NCI-H748 (cell line): ENCODE results near the gene AFF1.
"Not testable (repeated sequence)": the region's sequence is repeated elsewhere in the genome, so short reads cannot be mapped to it uniquely, and the experiment has no call there.

Experiments used
- DNase-seq: peaks from one replicate; lab custom pipeline; 2025; ENCODE audit not compliant: unreplicated experiment; lab: John Stamatoyannopoulos, UW

Gene AFF1

DNA sequence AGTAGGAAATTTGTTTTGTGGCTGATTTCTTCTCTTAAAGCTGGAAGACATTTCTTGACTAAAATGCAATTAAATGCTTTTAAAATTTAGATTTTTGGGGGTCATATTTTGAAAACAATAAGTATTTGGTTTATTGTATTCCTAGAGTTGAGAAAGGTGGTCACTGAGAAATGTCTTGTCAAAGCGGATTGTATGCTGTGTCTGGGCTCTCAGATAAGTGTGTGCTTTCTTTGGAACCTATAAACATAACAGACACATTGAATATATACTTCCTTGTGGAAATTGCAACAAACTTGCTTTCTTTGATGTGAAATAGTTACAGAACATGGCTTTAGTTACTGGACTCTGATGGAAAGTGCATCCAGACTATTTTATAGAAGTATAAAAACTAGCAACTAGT is 75.4 kb downstream of the AFF1 start:
- DNase-seq: no peak

DNA sequence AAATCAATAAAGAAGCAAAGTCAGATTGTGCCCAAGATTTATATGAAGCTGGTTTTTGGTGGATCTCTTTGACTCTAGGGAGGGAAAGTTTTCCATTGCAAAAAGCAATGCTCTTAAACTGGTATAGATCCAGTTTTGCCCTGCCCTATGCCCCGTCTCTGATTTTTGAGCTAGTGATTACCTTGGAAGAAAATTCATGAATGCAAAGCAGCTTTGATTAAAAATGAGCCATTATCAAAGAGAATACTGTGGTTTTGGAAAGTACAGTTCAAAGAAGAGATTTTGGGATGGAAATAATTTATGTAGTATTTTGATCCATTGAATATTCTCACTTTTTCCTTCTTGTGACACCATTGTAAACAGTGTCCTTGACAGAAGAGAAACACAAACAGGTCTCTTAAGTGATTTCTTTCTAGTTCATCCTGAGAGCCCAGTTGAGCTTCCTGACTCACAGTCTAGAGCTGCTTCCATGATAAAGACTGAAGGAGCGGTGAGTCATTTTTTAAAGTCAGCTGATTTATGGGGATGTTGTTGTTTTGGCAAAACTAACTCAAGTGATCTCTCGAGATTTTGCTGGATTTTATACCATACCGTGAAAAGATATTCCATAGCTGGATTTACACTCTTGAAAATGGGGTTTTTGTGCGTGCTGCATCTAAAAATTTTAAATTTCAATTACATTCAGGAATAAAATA is 76.7 kb downstream of the AFF1 start:
- no peak for DNase-seq

- no peak for DNase-seq
Observed at GRCh38 chr4:87012265-87012953, 77.6 kb downstream of the AFF1 start.

- not testable (repeated sequence) for DNase-seq
Observed at GRCh38 chr4:87012954-87013308, 78.1 kb downstream of the AFF1 start.

- DNase-seq: no peak
Observed at GRCh38 chr4:87014284-87014782, 79.5 kb downstream of the AFF1 start.

- DNase-seq: no peak
Observed at GRCh38 chr4:87015416-87015815, 80.6 kb downstream of the AFF1 start.

DNA sequence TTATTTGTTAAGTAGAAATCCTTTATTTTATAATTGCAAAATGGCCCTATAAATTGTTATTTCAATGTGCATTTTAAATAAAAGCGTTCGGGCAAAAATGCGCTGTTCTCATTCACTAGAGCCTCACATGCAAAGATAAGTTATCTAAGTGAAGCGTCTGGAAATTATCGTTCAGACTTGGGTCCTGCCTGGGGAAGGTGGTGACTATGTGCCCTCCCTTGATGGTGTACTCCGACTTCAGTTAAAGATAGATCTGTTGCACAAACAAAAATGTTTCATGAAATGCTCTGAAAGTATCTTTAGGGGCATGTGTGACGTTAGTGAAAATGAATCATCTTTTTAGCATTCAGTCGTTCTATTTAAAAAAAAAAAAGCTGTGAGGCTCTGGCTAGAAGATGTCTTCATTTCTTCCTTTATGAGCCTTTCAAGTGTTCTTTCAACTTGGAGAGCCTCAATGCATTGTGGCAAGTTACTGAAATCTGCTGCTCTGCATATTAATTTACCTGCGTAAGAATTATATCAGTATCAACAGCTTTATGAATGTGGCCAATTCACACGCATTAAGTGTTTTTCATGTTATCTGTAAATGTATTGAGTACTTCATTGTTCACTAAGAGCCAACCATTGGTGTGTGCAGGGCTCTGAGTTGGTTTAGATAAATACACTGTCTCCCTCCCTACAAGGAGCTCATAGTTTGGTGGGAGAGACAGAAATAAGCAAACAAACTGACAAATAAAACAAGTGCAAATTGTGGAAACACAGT is 83.0 kb downstream of the AFF1 start:
- no peak for DNase-seq

GRCh38 chr4:87018753-87019152 is 83.9 kb downstream of the AFF1 start:
- no peak for DNase-seq

DNA sequence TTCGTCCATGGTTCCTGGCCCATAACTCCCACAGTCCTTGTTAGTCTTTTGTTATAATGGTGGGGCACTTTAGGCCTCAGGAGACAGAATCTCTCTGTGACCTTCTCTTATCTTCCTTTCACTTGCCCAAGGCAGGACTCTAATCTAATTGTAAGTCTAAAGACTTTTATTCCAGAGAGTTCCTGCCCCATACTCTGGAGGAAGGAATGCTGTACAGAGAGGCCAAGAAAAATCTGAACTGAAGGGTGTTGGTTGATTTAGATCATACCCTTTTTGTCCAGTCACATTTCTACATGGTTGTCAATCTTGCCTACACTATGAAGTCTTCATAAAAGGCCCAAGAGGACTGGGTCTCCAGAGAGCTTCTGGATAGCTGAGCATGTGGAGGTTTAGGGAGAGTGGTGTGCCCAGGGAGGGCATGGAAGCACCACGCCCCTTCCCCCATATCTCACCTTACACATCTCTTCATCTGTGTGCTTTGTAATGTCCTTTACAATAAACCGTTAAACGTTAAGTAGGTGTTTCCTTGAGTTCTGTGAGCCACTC is 84.5 kb downstream of the AFF1 start:
- no peak for DNase-seq

GRCh38 chr4:87019898-87020297 is 85.1 kb downstream of the AFF1 start:
- DNase-seq: no peak

DNA sequence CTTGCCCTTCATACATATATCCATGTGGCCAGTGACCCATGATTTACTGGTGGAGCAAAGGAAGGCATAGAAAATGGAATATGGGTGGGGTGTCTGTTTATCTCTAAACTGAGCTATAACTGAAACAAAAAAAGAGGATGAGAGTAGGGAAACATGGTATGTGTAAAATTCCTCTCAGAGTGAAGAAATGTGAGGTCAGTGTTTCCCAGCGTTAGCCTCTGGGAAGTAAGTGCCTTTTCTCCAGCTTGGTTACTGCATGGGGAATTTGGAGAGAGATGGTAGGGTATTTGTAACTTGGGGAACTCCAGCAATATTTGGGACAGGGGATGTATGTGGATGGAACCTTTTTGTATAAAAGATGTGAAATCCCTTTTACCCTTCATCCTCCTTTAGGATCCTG is 89.4 kb downstream of the AFF1 start:
- no peak for DNase-seq

- no peak for DNase-seq
Observed at GRCh38 chr4:87025023-87025613, 90.3 kb downstream of the AFF1 start.

- no peak for DNase-seq
Observed at GRCh38 chr4:87025614-87026041, 90.8 kb downstream of the AFF1 start.

- DNase-seq: no peak
Observed at GRCh38 chr4:87026800-87027495, 92.1 kb downstream of the AFF1 start.

GRCh38 chr4:87029356-87029755 is 94.5 kb downstream of the AFF1 start:
- DNase-seq: no peak

- no peak for DNase-seq
Observed at GRCh38 chr4:87030124-87030523, 95.3 kb downstream of the AFF1 start.

DNA sequence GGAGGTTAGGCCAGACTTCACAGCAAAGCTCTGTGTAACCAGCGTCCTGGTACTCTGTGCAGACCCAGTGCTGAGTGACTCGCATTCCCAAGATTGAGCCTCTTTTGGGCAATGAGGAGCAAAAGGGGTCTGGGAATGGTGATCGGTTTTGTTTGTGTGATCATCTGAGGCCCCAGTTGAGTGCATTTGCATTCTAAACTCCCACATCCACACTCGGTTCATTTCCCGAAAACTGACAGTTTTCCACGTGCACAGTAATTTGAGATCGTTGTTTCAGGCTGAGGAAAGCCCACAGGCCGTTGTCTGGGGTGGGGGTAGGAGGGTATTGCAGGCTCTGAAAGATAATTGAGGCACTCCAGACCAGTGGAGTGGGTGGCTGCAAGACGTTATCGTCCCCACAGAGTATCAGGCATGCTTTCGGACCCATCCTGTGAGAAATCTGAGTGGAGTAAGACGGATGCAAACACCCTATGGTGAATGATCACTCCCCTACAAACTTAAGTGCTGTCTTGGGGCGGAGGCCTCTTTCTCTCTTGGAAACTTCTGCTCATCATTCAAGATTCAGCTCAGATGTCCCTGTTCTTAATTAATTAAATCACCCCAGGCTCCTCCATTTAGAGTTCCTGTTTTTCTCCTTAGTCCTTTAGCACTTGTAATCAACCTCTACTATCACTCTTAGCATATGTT is 96.1 kb downstream of the AFF1 start:
- DNase-seq: no peak

DNA sequence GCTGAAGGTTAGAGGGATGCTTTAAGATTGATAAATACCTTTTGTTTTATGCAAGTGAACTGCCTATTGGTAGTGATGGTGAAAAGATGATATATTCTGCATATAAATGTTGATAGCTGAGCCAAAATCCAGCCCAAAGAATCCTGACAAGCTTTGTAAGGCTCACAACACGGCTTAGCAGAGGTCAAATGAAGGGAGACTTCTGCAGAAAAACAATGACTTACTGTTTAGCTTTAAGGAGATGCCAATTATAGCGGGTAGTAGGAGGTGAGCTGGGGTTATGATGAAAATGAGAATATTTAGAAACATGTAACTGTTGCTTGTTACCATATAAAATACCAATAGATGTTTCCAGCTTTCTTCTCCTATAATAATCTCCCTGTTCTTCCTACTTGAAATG is 97.1 kb downstream of the AFF1 start:
- no peak for DNase-seq

GRCh38 chr4:87032884-87033533 is 98.2 kb downstream of the AFF1 start:
- no peak for DNase-seq

GRCh38 chr4:87033902-87034301 is 99.1 kb downstream of the AFF1 start:
- DNase-seq: no peak
